ENCODE data around the gene IKBKG.
"Not testable (repeated sequence)": the region's sequence is repeated elsewhere in the genome, so short reads cannot be mapped to it uniquely, and the experiment has no call there.

Gene IKBKG

GRCh38 chrX:154558896-154559295, 11.5 kb downstream of the IKBKG start:
- DNase-seq (ENCODE audit: low spot score): not testable (repeated sequence)

DNA sequence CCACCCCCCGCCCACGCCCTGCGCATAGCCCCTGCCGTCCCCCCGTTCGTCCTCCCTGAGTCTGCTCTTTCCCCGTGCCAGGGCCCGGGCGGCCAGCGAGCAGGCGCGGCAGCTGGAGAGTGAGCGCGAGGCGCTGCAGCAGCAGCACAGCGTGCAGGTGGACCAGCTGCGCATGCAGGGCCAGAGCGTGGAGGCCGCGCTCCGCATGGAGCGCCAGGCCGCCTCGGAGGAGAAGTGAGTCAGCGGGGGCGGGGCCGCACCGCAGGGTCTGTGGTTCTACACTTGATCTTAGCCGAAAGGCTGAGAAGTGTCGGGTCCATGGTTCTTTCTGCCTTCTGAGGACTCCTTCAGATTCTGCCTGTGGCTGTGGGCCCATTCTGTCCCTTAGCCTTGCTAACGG, 12.9 kb downstream of the IKBKG start:
- not testable (repeated sequence) for DNase-seq (ENCODE audit: low spot score)

DNA sequence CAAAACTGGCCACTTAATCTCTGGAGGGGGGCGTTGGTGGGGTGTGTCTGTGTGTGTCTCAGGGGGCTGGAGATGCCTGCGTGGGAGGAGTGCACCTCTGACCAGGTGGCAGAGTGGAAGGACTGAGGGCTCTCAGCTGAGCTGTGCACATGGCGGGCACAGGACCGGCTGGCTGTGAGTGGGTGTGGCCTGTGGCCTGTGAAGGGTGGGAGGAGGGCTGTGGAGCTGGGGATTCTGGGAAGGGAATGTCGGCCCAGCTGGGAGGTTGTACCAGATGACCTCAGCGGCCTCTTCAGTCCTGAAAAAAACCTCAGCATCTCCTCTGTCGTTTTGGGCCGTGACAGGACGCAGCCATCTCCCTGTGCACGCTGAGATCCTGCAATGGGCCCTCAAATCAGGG, 14.9 kb downstream of the IKBKG start:
- DNase-seq (ENCODE audit: low spot score): not testable (repeated sequence)

- not testable (repeated sequence) for DNase-seq (ENCODE audit: low spot score)
These were observed 22.9 kb downstream of the IKBKG start for GRCh38 chrX:154570361-154570760.

GRCh38 chrX:154573061-154573460, 25.6 kb downstream of the IKBKG start:
- DNase-seq (ENCODE audit: low spot score): not testable (repeated sequence)

- not testable (repeated sequence) for DNase-seq (ENCODE audit: low spot score)
These were observed 27.7 kb downstream of the IKBKG start for GRCh38 chrX:154575076-154575475.

- not testable (repeated sequence) for DNase-seq (ENCODE audit: low spot score)
These were observed 35.6 kb downstream of the IKBKG start for GRCh38 chrX:154582994-154583393.

GRCh38 chrX:154584585-154585183, 37.3 kb downstream of the IKBKG start, which contains the start of gene CTAG1A:
TSS of gene CTAG1A (plus strand) at chrX:154585133. CDS start at chrX:154585207, 74 bp downstream.
- not testable (repeated sequence) for DNase-seq (ENCODE audit: low spot score)

GRCh38 chrX:154590415-154590814, 43.0 kb downstream of the IKBKG start:
- not testable (repeated sequence) for DNase-seq (ENCODE audit: low spot score)

- DNase-seq (ENCODE audit: low spot score): no peak
These were observed 45.1 kb downstream of the IKBKG start for GRCh38 chrX:154592505-154592904.

GRCh38 chrX:154593201-154593600, 45.8 kb downstream of the IKBKG start:
- no peak for DNase-seq (ENCODE audit: low spot score)

DNA sequence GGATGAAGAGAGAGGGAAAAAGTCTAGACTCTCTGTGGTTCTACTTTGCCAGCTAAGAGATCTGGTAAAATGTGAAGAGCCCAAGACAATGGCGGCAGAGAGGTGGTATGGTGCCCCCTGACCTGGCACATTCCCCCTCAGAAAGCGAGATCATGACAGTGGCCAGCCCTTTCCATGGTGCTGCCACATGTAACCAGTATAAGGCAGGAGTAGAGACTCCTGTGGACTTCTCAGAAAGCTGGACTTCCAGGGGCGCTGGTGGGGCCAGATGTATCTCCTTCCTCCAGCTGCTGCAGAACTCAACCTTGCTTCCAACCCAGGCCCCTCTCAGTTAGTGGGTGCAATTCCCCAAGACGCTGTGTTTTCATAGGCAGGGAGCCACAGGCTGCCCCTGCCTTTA, 47.1 kb downstream of the IKBKG start:
- no peak for DNase-seq (ENCODE audit: low spot score)

- DNase-seq (ENCODE audit: low spot score): no peak
These were observed 48.3 kb downstream of the IKBKG start for GRCh38 chrX:154595559-154596249.

DNA sequence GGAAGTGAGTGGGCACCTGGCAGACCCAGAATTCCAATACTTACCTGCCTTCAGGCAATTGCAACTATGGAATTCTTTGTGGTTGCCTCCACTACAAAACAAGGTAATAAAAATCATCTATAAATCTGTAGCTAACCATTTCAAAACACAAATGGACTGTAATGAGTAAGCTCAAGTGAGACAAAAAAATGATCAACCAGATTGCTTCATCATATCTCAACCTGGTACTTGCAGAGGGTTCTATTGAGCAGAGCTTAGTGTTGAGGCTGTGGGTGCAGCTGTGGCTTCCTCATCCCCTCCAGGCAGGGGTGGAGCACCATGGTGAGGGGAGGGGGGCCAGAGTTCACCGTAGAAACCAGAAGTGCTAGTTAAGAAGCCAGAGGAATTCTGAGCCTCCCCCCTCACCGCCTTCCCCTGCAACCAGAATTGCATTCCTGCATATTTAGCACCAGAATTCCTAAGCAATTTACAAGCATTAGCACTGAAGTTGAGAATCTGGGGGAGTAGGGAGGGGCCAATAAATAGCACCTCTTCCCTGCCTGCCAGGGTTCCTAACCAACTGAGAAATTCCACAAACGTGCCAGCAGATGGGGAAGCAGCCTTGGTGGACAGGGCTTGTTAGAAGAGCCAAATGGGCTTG, 49.0 kb downstream of the IKBKG start:
- no peak for DNase-seq (ENCODE audit: low spot score)

GRCh38 chrX:154597221-154597620, 49.8 kb downstream of the IKBKG start:
- DNase-seq (ENCODE audit: low spot score): no peak

- DNase-seq (ENCODE audit: low spot score): no peak
These were observed 51.2 kb downstream of the IKBKG start for GRCh38 chrX:154598656-154599055.

DNA sequence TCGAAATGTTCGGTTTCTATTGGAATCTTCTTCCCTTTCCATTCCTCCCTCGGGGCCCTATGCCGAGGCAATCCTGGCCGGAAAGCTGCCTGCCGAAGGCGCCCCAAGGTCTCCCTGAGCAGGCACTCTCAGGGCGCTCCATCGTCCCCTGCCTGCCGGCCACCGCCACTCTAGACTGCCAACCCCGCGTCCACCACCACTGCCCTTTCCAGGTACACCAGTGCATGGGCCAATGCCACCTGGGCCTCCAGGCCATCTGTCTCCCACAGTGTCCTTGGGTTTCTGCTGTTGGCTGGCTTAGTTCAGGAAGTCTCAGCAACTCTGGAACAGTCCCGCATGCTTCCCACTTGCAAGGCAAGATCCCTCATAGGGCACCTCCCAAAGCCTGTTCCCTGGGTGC, 52.1 kb downstream of the IKBKG start:
- no peak for DNase-seq (ENCODE audit: low spot score)

DNA sequence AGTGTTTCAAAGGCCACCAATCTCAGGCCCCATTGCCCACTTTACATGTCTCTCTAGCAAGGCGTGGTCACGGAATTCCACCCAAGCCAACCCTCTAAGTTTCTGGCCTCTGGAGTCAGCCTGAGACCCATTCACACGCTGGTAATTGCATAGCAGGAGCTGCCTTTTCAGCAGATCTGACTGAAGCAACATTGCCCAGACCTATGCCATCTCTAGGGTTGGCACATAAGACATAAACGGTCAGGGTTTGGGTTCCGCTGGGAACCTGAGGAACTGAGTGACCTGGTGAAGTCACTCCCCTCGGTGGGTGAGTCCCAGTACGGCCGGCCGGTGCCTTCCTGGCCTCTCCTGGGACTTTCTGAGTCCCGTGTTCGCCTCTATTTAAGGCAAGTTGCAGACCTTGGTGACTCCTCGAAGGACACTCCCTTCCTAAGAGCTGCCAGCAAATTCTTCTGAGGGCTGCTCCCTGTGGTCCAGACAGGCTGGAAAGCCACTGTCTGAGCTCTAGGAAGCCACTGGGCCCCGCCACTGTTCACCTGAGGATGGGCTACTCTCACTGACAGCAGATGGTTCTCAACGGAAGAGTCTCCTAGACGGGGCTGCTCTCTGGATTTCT, 53.4 kb downstream of the IKBKG start:
- no peak for DNase-seq (ENCODE audit: low spot score)

DNA sequence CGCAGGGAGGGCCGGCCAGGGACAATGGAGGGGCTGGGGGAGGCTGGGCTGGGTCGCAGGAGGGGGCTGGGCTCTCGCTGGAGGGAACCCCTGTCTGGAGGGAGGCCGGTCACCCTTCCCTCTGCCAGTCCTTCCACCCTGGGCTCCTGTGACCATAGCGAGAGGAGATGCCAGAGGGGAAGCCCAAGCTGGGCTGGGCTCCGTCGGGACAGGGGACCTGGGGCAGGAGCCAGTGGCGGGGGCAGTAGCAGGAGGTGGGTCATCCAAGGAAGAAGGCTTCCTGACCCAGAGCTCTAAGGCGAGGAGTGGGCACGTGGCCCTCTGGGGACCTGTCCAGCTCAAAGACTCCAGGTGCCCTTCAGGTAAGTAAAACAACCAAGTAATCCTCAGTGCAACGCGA, 54.8 kb downstream of the IKBKG start:
- no peak for DNase-seq (ENCODE audit: low spot score)

DNA sequence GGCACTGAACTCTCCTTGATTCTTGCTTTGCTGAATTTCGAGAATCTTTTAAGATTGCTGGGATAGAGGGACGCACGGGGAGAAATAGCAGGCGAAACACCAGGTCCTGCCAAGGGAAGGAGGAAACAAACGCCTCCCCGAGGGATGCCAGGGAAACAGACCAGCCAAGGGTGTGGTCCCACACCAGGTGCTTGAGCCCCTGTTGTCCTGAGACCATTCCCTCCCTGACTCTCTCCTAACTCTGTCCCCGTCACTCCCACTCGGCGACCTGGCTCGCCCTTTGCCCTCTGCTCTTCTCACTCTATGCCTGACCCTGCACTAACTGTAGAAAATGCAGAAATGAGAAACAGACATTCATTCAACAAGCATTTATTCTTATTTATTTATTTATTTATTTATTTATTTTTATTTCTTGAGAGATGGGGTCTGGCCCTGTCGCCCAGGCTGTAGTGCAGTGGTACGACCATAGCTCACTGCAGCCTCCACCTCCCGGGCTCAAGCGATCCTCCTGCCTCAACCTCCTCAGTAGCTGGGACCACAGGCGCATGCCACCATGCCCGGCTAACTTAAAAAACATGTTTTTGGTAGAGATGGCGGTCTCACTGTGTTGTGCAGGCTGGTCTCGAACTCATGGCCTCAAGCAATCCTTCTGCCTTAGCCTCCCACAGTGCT, 55.5 kb downstream of the IKBKG start:
- no peak for DNase-seq (ENCODE audit: low spot score)

GRCh38 chrX:154603438-154604430, 56.3 kb downstream of the IKBKG start:
- DNase-seq (ENCODE audit: low spot score): peak; percentile 7
